GM13977 (cell line): Measurements from ENCODE around the gene ORM1.

Experiments
- DNase-seq: peaks from one replicate; pipeline ENCODE4 v3.0.0; 2012; ENCODE audit warnings: low spot score
- CTCF ChIP-seq: IDR thresholded peaks from 2 replicates; pipeline ENCODE4 v1.5.1; 2012; ENCODE audit warnings: mild to moderate bottlenecking, control low read depth; ENCODE audit not compliant: insufficient read depth; ENCODE audit errors: extremely low read depth, missing control alignments
- in situ Hi-C: fragments of 300-500 bp; cut with MboI; formaldehyde crosslinking; loops from one replicate; pipeline ENCODE4 v1.12.0; 2022; ENCODE audit warnings: low sequenced_read_pairs, low pct_unique_long_range_greater_than_20kb, mixed read lengths, inconsistent platforms; ENCODE audit not compliant: unreplicated experiment

The ORM1 gene

GRCh38 chr9:114311571-114312512, 11.1 kb upstream of the ORM1 start:
- no peak for DNase-seq
- in situ Hi-C loops: no loop called here
- TF ChIP-seq CTCF: no peak

GRCh38 chr9:114312513-114312875, 10.4 kb upstream of the ORM1 start:
- in situ Hi-C loops: no loop called here
- TF ChIP-seq CTCF: no peak
- DNase-seq: no peak

GRCh38 chr9:114313186-114313585, 9.7 kb upstream of the ORM1 start:
- in situ Hi-C loops: no loop called here
- no peak for DNase-seq
- no peak for TF ChIP-seq CTCF

GRCh38 chr9:114314256-114314867, 8.5 kb upstream of the ORM1 start:
- in situ Hi-C loops: no loop called here
- DNase-seq: no peak
- TF ChIP-seq CTCF: no peak

GRCh38 chr9:114314881-114315722, 7.8 kb upstream of the ORM1 start:
- DNase-seq: no peak
- TF ChIP-seq CTCF: no peak
- in situ Hi-C loops: no loop called here

GRCh38 chr9:114315723-114316363, 7.1 kb upstream of the ORM1 start:
- TF ChIP-seq CTCF: no peak
- in situ Hi-C loops: no loop called here
- no peak for DNase-seq
